Measurements from ENCODE around the gene RAB3IP.

GRCh38 chr12:69698769-69699540 lies 39.7 kb upstream of the RAB3IP start, which contains the start of gene BEST3:
- no peak for TF ChIP-seq CTCF (IDR thresholded peaks at IDR 0.05)
- TF ChIP-seq EZH2 (IDR thresholded peaks at IDR 0.05), result no peak
- TF ChIP-seq EZH2phosphoT487 (IDR thresholded peaks at IDR 0.05), result no peak

Data from neural progenitor cell (in vitro differentiated cells).